KMS-11 (cell line): ENCODE measurements around the gene BID.

Experiments used
- H2AFZ ChIP-seq: fragments of 200-600 bp; sonication (generic); 2 replicates; pipeline ENCODE4 v1.6.1; 2016; ENCODE audit warnings: antibody characterized with exemption, mixed run types, low read depth
- H3K27ac ChIP-seq: fragments of 200-600 bp; sonication (generic); 2 replicates; pipeline ENCODE4 v1.6.1; 2016; ENCODE audit warnings: mild to moderate bottlenecking, mixed run types
- H3K27me3 ChIP-seq: fragments of 200-600 bp; sonication (generic); 2 replicates; pipeline ENCODE4 v1.6.1; 2017; ENCODE audit warnings: mild to moderate bottlenecking, low read depth, mixed run types, moderate library complexity; ENCODE audit not compliant: insufficient read depth
- H3K36me3 ChIP-seq: fragments of 200-600 bp; sonication (generic); 2 replicates; pipeline ENCODE4 v1.6.1; 2017; ENCODE audit warnings: mild to moderate bottlenecking, mixed run types; ENCODE audit not compliant: insufficient read depth
- H3K4me1 ChIP-seq: fragments of 200-600 bp; sonication (generic); 2 replicates; pipeline ENCODE4 v1.6.1; 2016; ENCODE audit warnings: mild to moderate bottlenecking, low read depth, mixed run types; ENCODE audit not compliant: poor library complexity, severe bottlenecking
- H3K4me2 ChIP-seq: fragments of 200-600 bp; sonication (generic); 2 replicates; pipeline ENCODE4 v1.7.0; 2016; ENCODE audit warnings: mild to moderate bottlenecking, mixed run types
- H3K4me3 ChIP-seq: fragments of 200-600 bp; sonication (generic); IDR thresholded peaks from 2 replicates; pipeline ENCODE4 v1.6.1; 2017; ENCODE audit warnings: low read depth, low read length, mixed read lengths; ENCODE audit not compliant: insufficient read depth
- H3K79me2 ChIP-seq: fragments of 200-600 bp; sonication (generic); 2 replicates; pipeline ENCODE4 v1.6.1; 2016; ENCODE audit warnings: low read depth, mixed run types; ENCODE audit not compliant: insufficient read depth
- H3K9ac ChIP-seq: fragments of 200-600 bp; sonication (generic); 2 replicates; pipeline ENCODE4 v1.6.1; 2016; ENCODE audit warnings: mild to moderate bottlenecking, mixed run types
- H4K20me1 ChIP-seq: fragments of 200-600 bp; sonication (generic); 2 replicates; pipeline ENCODE4 v1.6.1; 2016; ENCODE audit warnings: mild to moderate bottlenecking, mixed run types; ENCODE audit not compliant: insufficient read depth
- CTCF ChIP-seq: fragments of 200-600 bp; sonication (generic); conservative IDR thresholded peaks from 2 replicates; pipeline ENCODE4 v1.6.1; 2017; ENCODE audit warnings: low read depth, mild to moderate bottlenecking, antibody characterized with exemption, low read length, moderate library complexity, mixed read lengths

Gene BID

GRCh38 chr22:17743661-17744411 lies 30.4 kb downstream of the BID start:
- H3K4me2 ChIP-seq, result no peak overlapping the region
- H3K4me1 ChIP-seq, result peaks cover 12% of the 10 kb centered on the region
- no peaks in the 10 kb centered on the region for H3K36me3 ChIP-seq
- no peak overlapping the region for H3K27ac ChIP-seq
- H3K79me2 ChIP-seq, result peaks cover 7% of the 10 kb centered on the region; the same call in 1 of the 2 replicates
- TF ChIP-seq CTCF, result no peak
- no peaks in the 10 kb centered on the region for H3K27me3 ChIP-seq
- H3K9ac ChIP-seq, result no peak overlapping the region
- H2AFZ ChIP-seq, result no peak overlapping the region
- H4K20me1 ChIP-seq, result no peaks in the 10 kb centered on the region
- H3K4me3 ChIP-seq, result no peak overlapping the region

DNA sequence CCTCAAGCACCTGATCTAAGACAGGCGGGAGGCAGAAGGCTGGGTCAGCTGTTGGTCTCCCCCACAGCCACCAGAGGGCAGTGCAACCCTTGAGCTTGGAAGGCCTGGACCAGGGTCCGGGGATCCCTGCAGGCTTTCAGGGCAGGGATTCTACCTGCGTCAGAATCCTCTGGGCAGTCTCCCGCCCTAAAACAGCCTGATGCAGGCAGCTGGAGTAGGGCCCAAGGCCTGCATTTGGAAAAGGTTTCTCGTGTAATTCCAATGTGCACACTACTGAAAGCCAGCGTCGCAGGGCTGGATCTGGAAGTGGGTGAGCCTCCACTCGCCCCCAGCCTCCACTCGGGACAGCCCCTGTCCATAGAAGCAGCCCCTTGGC lies 31.8 kb downstream of the BID start:
- H2AFZ ChIP-seq, result no peak overlapping the region
- no peaks in the 10 kb centered on the region for H3K27me3 ChIP-seq
- peaks cover 5% of the 10 kb centered on the region; the same call in 1 of the 2 replicates for H3K79me2 ChIP-seq
- no peaks in the 10 kb centered on the region for H4K20me1 ChIP-seq
- no peak overlapping the region for H3K4me3 ChIP-seq
- H3K4me2 ChIP-seq, result no peak overlapping the region
- peak; percentile 74 for TF ChIP-seq CTCF
- H3K27ac ChIP-seq, result no peak overlapping the region
- H3K9ac ChIP-seq, result no peak overlapping the region
- peaks cover 12% of the 10 kb centered on the region for H3K4me1 ChIP-seq
- H3K36me3 ChIP-seq, result no peaks in the 10 kb centered on the region

GRCh38 chr22:17741866-17742526 lies 32.3 kb downstream of the BID start:
- Histone ChIP-seq H3K79me2 (peaks cover under 1% of the 10 kb centered on the region; the same call in 1 of the 2 replicates), H3K4me2 (no peak overlapping the region), H3K27ac (no peak overlapping the region), H2AFZ (no peak overlapping the region), H3K4me3 (no peak overlapping the region), H3K27me3 (no peaks in the 10 kb centered on the region), H3K9ac (no peak overlapping the region), H3K4me1 (peaks cover 12% of the 10 kb centered on the region), H4K20me1 (no peaks in the 10 kb centered on the region), H3K36me3 (no peaks in the 10 kb centered on the region)
- no peak for TF ChIP-seq CTCF

DNA sequence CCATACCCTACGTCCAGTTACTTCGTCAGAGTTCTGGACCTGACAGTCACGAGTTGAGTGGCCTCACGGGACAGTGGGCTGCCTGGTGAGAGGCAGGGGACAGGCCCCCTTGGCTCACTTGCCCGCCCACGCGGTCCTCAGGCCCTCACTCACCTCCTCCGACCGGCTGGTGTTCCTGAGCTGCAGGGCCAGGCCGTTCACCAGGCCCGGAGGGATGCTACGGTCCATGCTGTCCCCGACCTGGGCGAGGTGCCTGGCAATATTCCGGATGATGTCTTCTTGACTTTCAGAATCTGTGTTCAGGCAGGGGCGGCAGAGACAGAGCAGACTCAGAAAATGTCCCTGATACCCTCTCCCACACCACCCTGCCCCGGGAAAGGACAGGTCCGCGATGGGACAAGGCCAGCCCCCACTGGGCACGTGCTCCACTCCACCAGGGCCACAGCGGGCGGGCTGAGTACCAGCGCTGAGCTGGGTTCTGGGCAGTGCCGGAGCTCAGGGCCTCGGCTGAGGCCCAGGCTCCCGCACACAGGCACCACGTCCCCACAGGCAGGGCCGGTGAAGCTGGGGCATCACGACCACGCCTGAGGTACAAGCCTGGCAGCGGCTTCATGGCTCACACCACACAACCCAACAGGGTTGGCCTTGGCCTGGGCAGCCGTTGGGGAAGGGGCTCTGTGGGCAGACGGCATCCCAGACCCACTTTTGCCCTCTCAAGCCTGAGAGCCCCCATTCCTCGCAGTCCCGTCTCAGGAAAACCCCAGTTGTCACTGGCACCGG lies 34.9 kb downstream of the BID start:
- no peak overlapping the region for H3K27ac ChIP-seq
- H3K4me1 ChIP-seq, result peaks cover 12% of the 10 kb centered on the region
- H3K27me3 ChIP-seq, result no peaks in the 10 kb centered on the region
- no peaks in the 10 kb centered on the region for H3K79me2 ChIP-seq
- no peak overlapping the region for H2AFZ ChIP-seq
- no peak for TF ChIP-seq CTCF
- H4K20me1 ChIP-seq, result no peaks in the 10 kb centered on the region
- no peak overlapping the region for H3K4me3 ChIP-seq
- H3K36me3 ChIP-seq, result peaks cover 2% of the 10 kb centered on the region; the same call in 1 of the 2 replicates
- no peak overlapping the region for H3K4me2 ChIP-seq
- H3K9ac ChIP-seq, result no peak overlapping the region
